Hypothalamus (tissue), 51 donors: ENCODE measurements around the gene CPLX3.

Experiments
- DNase-seq, 51 donors: peaks; one replicate each; lab custom pipeline; 2025; lab: John Stamatoyannopoulos, UW

Gene CPLX3

DNA sequence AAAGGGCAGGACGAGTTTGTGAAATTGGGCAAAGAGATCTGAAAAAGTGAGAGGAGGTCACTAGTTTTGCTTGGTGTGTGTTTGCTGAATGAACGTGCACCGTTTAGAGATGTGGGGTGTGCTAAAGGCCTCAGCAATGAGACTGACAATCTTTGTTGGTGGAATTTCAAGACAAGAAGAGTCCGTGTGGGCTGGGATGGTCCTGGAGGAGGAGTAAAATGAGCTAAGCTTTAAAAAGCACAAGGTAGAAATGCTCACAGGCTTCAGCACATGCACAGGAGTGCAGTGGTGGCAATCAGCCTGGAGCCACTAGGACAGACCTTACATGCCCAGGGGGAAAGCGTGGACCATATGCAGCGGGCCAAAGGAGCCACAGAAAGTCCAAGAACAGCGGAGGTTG is 1.5 kb upstream of the CPLX3 start:
- DNase-seq: no peak

DNA sequence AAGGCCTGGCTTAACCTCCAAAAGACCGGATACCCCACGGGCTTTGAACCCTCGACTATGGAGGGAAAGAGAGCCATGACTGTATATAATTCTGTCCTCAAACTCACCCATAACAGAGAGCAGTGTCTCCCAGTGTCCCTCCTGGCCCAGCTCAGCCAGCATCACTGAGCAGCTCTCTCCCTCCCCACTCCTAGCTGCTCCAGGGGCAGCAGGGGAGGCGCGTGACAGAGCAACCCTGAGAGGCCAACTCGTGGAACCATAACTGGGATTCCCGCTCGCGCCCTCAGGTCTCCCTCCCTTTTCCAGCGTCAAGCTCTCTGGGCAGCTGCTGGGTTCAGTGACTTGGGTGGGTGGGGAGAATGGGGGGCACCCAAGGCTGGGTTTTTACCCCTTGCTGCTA is 561 bp upstream of the CPLX3 start:
- DNase-seq: no peak

DNA sequence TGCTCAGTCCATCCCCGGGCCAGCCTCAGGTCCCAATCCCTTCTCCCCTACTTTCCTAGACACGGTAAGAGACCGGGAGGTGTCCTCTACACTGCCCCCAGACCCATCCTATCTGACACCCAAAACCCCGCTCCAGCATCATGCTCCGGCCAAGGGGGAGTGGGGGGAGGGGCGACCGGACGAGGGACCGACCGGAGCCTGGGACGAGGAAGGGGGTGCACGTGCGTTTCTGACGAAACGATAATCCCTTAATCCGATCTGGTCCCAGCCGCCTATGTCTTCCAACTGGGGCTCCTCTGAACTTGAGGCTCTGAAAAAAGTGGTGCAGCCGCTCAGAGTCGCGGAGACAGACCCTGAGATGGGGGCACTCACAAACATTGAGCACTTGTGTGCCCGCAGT is 494 bp downstream of the CPLX3 start:
- DNase-seq: no peak

DNA sequence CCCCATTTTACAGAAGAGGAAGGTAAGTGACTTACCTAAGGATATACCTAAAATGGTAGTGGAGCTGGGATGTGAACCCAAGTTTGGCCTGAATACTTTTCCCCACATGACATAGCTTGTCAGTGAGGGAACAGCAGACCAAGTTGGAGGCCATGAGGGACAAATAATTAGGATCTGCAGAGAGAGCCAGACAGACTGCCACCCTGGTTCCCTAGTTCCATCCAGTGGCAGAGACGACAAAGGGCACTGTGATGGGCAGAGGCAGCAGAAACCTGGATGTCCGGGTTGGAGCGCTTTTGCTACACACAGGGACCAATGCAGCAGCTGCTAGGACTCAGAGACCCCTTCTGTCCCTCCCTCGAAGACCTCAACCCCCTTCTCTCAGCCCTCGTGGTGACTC is 1.2 kb downstream of the CPLX3 start:
- no peak for DNase-seq

DNA sequence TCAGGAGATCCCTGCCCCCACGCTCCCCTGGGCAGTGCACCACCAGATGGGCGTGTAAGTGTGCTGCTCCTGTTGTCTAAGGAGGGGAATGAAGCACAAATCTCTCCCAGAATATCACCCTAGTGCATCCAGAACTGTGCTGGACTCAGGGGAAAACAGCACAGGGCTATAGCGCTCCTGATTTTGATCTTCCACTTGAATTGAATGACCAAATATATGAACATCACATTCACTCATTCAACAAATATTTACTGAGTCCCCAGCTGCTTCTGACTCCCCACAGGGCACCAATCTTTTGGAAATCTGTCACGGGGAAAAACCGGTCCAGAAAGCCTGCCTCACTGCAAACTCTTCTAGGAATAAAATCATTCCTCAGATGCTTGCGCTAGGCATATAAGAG is 2.4 kb downstream of the CPLX3 start:
- no peak for DNase-seq

DNA sequence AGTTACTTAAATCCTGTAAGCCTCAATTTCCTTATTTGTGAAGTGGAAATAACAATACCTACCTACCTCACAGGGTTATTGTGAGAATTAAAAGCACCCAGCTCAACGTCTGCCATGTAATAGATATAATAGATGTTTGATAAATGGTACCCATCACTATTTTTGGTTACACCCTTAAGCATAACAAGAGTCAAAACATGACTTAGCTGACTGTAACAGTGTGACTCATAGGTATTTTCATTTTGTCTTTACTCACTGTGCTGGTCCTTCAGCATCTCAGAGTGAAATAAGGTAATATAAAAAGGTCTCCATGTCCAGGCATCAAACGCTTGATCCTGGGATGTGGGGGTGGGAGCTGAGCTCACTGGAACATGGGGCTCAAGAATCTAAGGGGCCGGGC is 3.1 kb downstream of the CPLX3 start:
- DNase-seq: no peak

DNA sequence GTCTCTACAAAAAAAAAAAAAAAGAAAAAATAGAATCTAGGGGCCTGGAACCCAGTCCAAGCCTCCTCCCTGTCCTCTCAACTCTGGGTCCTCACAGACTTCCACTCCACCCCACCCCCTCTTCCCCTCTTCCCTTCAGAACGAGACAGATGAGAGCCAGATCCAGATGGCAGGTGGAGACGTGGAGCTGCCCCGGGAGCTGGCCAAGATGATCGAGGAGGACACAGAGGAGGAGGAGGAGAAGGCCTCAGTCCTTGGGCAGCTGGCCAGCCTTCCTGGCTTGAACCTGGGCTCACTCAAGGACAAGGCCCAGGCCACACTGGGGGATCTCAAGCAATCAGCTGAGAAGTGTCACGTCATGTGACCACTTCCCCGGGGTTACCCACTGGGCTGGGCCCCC is 3.6 kb downstream of the CPLX3 start:
- no peak for DNase-seq

DNA sequence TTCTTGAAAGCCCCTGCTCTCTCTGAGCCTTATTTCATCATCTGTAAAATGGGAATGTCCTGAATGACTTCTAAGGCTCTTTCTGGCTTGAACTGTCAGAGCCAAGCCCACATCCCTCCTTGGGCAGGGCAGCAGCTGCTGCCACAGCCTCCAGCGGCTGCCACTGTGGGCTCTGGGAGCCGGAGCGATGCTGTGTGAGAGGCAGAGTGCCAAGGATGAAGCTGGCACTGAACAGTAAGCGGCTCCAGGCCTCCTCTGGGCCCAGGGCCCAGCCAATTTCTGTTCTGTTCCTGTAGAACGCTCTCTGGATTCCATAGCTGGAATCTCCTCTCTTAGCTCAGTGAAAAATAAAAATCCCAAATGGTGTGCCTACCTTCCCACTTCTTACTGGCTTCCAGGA is 4.4 kb downstream of the CPLX3 start:
- peak in 39 of 51 donors; percentile 6 to 76 (median 44) for DNase-seq

DNA sequence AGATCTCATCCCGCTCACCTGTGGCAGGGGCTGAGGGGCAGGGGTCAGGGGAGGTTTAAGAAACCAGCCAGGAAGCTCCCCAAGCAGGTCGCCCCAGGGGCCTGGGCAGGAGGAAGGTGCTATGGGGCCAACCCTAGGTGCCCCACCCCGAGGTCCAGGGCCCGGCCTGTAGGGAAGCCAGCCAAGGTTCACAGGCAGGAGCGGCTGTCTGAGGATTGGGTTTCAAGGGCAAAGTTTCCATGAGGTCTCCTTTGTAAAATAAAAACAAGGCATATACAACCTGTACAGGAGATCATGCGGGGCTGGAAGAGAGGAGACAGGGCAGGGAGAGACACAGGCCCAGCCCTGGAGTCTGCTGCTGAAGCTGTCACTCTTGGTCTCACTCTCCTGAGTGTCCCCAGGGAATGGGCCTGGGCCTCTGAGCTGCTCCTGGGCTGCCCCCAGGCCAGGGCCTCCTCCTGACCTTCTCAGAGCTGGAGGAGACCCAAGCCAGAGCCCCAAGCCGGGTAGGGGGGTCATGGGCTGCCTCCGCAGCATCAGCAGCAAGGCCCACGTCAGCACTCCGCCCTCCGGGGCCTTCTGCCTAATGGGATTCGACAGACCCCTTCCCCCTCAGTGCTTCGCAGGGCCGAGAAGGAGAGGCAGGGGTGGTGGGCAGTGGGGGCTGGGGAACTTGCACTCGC is 5.5 kb downstream of the CPLX3 start:
- no peak for DNase-seq

DNA sequence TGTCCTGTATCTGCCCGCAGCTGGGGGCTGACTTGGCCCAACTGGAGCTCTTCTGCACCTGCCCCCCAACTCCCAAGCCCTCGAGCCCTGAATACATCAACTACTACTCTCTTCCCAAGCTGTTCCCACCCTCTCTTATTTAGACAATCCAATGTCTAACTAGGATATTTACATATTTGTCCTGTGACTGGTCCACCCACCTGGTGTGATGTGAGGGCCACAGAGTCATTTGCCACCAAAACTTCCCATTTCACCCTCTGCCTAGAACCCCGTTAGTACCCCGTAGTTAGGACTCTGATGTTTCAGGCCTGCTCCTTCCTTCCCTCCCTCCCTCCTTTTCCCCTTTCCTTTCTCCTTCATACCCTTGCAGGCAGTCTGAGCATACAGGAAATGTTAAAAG is 6.4 kb downstream of the CPLX3 start:
- DNase-seq: no peak

DNA sequence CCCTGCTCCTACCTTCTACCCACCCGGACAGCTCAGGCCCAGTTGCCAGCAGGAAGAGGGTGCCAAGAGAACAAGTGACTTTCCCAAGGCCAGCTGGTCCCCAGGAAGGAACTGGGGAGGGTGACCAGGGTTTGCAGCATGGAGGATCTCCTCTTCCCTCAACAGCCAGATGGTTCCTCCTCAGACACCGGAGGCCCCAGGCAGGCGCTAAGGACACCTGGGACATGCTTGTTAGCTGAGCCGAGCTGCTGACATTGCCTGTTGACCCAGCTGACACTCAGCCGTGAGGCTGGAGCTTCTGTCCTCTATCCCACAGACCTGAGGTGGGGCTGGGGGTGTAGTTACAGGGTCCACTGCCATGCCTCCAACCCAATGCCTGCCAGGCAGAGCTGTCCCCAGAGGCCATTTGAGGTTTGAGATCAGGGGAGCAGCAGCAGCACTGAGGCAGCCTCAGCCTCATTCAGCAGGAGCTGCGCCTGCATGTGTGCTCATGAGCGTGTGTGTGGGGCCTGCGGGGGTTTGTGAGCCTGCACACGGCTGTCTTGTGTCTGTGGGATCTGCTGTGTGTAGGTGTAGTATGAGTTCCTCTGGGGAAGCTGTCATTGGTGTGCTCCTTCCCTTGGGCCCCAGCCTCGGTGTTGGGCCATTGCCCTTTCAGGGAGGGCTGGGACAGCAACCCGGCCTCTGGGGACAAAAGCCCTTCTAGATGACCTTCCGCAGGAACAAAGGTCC is 7.1 kb downstream of the CPLX3 start:
- DNase-seq: peak in 3 of 51 donors; percentile 9 to 40 (median 15)

DNA sequence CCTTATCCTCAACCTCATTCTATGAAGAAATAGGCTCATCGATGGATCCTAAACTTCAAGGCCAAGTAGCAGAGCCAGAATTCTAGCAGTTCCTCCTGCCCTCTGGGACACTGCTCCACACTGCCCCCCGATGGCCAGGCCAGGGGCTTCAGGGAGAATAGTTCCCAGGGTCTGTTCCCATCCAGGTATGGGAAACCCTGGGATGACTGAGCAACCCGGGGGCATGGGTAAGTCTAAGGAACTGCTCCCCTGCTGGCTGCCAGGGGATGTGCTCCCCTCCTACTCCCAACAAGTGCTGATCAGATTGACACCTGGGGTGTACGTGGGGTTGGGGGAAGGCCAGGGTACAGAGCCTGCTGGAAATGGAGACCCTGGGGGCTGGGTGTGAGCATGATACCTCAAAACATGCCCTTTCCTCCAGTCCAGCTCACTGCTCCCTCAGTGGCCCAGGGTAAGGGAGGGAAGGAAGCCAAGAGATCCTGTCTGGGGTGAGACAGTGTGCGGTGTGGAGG is 8.9 kb downstream of the CPLX3 start:
- DNase-seq: peak in 21 of 51 donors; percentile 4 to 57 (median 21)

DNA sequence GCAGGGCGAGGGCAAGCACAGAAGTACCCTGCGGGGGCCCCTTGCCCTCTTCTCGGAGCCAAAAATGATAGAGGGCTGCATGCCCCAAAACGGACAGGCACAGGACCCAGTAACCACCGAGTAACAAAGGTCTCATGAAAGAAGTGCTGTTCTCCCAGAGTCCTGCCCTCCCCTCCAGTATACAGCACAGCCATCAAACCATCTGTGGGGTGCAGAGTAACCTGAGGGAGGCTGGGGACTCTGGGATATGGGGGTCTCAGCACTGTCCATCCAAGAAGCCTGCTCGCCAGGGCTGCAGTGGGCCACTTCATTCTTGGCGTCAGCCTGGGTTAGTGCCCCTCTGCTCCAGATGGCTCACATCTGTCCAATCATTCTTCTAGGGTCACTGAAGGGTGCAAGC is 10.4 kb downstream of the CPLX3 start:
- no peak for DNase-seq

DNA sequence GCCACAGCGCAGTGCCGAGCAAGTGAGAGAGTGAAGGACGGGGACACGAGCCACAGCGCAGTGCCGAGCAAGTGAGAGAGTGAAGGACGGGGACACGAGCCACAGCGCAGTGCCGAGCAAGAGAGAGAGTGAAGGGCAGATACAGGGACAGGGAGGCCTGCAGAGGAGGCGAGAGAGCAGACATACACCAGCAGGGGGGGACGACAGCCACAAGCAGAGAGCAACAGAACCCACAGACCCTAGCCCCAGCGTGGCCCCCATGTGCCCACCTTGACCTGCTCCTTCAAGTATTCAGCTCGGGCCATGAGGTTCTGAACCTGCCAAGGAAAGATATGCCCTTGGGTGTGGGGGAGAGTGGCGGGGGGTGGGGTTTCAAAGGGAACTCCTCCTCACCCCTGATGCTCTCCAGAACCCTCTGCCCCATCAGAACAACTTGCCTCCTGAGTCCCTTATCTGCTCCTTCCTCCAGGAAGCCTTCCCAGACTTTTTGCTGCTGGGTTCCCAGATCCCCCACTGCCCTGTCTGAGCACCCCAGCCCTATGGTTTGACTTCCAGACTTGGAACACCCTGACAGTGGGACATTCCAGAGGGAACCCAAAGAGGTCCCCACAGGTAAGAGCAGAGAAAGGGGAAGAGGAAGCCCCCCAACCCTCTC is 11.2 kb downstream of the CPLX3 start:
- no peak for DNase-seq

DNA sequence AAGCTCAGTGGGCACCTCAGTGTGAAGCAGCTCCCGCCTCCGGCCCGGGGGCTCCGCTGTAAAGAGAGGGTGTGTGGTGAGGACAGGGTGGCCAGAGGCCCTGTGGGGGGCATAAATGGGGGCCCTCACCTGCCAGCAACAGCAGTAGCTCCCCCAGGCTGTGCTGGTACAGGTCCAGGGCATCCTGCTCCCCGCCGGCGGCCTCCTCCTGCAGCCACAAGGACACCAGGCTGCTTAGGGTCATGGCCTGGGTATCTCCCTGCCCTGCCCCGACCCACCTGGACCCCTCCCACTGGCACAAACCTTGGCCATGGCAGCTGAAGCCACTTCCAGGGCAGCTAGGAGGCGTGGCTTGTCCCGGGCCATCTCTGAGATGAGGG is 11.7 kb downstream of the CPLX3 start:
- no peak for DNase-seq

DNA sequence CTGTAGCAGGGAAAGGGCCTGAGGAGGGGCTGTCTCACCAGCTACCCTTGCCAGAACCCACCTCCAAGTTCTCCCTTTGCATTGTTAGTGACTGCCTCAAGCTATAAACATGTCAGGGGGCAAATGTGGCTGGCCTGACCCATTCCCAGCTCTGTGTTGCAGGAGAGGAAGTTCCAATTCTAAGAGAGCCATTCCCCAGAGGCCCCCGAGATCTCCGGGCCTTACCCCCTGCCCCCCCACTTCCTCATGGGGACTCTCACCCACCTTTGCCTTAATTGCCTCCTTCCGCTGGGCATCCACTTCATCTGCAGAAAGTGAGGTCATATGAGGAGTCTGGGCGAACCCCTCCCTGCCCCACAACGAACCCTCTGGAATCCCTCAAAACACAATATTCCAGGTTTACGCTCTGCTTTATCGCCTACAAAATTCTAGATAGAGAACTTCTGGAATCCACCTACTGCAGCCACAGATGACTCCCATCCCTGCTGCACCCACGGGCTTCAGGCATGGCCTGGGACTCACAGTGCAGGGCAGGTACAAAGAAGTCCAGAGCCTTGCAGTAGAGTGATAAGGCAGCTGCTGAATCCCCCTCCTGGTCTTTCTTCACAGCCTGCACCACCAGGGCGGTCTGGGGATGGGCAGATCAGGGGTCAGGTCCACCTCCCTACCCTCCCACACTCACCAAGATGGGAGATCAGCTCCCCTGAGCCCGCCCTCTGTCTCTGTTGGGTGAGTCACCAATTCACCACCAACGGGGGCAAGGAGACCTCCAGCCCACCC is 12.5 kb downstream of the CPLX3 start:
- DNase-seq: no peak

DNA sequence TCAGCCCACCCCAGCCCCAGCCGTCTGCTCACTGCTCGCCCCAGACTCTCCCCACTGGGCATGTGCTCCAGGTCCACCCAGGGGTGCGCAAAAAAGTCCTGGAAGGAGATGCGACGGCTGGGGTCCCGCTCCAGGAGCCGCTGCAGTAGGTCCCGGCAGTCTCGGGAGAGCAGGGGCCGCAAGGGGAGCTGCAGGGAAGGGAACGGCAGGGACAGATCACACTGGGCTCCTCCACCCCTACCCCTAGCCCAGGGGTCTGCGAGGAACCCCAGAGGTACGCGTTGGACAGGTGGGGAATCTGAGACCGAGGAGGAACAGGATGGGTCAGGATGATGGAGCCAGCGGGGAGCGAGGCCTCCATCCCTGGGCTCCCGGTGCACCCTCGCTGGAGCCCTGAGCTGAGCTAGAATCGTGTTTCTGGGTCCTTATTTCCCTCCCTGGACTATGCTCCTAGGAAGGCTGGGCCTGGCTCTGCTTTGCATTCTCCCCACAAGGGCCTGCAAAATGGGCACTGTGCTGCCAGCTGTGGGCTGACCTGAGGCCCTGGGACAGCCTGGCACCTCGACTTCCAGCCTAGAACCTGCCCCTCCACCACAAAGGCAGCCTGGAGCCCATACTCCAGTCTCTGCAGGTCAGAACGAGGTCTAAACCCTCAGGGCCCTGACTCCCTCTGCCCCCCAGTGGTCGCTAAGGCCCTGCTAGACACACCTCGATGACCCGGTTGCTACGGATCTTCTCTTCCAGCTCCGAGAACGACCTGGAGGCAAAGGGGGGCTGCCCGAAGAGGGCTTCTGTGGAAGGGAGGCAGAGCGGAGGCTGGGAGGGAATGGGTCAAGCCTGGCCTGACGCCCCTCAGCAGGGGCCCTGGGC is 13.3 kb downstream of the CPLX3 start:
- no peak for DNase-seq

DNA sequence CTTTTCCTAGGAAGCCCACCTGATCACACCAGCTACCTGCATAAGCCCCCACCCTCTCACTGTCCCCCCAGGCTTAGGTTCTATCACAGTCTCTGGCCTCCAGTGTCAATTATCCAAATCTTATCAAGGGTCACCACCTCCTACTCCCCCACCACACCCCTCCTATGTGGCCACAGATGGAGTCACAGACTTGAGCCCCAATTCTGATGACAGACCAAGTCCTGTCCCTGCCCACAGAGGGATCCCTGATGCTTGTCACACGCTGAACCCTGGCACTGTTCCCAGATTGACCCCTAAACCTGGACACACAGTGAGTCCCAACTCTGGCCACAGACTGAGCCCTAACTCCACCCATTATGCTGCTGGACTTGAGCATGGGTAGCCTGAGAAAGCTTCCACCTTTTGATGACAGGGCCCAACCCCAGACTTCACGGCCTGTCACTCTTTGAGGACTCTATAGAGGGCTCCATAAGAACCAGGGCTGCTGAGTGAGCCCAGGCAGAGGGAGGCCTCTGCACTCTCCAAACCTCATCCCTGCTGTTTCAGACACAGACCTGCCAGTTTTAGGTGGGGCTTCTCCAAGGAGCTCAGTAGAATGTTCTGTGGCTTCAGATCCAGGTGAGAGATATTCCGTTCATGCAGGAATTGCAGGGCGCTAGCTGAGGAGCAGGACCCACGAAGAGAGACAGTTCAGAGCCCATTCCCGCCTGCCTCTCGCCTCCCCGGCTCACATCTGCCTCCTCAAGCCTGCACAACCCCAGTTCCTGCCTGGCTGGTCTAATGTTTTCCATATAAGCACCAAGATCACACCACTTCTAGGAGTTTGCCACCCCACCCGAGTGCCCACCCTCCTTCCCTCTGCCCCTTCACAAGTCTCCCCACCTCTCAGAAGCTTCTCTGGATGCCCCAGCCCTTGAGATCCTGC is 14.7 kb downstream of the CPLX3 start:
- no peak for DNase-seq

DNA sequence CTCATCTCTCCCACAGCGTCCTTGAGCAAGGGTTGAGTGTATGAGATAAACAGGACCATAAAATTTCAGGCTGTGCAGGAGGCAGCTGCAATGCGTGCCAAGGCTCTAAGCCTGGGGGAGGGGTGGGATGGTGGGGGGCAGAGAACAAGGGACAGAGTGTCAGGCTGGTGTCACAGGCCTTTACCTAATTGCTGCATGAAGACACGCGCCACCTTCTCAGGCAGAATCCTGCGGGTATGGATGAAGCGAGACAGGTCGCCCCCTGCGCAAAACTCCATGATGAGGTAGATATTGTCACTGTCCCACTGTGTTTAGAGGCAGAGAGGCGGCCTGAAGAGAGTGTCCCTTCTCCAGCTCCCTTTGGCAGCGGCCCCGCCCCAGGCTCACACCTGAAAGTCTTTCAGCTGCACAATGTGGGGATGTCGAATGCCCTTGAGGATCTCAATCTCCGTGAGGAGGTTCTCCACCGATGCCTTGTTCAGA is 15.5 kb downstream of the CPLX3 start:
- no peak for DNase-seq
